ENCODE data around the gene ASTN1.

The ASTN1 gene

DNA sequence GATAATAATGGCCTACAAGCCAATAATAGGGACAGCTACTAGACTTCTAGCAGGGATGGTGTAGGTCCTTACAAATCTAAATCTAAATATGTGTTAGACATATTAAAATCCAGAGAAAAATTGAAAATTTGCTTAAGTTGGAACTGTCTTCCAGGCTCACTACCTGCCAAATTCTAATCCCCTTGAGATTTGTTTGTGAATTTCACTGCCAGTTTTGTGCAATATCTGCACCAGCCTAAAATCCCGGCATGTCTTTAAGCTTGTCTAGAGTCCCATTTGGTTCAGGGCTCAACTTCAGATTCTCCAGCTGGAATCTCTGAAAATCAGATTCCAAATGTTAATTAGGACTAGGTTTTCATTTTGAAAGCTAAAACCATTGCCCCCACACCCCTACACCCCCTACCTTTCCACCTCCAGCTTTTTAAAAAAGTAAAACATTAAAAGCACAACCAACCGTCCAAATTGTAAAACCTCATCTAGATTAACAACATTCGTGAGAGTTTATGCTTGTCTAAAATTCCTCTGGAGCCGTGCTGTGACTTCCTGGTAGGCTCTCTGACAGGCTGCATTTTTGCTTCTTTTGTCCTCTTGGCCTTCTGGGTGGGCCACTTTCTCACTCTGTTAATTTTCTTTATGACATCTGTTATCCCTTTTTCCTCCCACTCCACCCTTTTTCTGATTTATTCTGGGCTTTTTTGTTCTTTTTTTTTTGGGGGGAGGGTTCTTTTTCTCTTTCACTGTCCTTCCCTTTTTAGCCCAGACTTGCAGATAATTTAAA, 352.8 kb downstream of the ASTN1 start:
- DNase-seq, result no peak

DNA sequence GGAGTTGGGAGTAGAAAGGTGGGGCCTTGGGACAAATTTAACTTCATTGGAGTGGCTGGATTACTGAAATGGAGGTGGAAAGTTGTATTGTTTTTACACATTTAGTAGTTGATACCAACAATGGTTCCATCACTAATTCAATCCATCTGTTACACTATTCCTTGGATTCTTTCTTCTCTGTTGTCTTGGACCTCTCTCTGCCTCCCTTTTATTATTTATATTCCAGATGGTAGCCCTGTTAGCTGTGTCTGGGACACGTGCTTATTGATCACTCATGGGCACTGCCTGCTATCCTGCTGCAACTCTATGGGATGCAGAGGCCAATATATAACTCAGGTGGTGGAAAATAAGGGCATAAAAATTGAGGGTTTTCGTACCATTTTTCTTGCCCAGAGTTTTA, 355.2 kb downstream of the ASTN1 start:
- DNase-seq, result no peak
